GM10248 (cell line): Measurements from ENCODE around the gene LRRC26.

Experiments
- CTCF ChIA-PET: fragments of 300-600 bp; sonication (Branson Sonifier 250); formaldehyde crosslinking; extraction: SDS; loops from one replicate; lab custom pipeline; 2021; ENCODE audit warnings: antibody characterized with exemption; lab: Yijun Ruan, JAX
- POLR2A ChIA-PET: fragments of 350-650 bp; sonication (Branson Sonifier 250); formaldehyde crosslinking; extraction: SDS; loops from one replicate; lab custom pipeline; 2020; ENCODE audit warnings: antibody characterized with exemption; lab: Yijun Ruan, JAX
- DNase-seq: peaks from one replicate; pipeline ENCODE4 v3.0.0; 2012; ENCODE audit errors: extremely low spot score
- TF ChIP-seq, protein P1 (sequence below): IDR thresholded peaks from 2 replicates; pipeline ENCODE4 v1.5.1; 2012; ENCODE audit warnings: mild to moderate bottlenecking, low read depth; ENCODE audit errors: extremely low read depth, missing control alignments, control extremely low read depth

LRRC26 gene

DNA sequence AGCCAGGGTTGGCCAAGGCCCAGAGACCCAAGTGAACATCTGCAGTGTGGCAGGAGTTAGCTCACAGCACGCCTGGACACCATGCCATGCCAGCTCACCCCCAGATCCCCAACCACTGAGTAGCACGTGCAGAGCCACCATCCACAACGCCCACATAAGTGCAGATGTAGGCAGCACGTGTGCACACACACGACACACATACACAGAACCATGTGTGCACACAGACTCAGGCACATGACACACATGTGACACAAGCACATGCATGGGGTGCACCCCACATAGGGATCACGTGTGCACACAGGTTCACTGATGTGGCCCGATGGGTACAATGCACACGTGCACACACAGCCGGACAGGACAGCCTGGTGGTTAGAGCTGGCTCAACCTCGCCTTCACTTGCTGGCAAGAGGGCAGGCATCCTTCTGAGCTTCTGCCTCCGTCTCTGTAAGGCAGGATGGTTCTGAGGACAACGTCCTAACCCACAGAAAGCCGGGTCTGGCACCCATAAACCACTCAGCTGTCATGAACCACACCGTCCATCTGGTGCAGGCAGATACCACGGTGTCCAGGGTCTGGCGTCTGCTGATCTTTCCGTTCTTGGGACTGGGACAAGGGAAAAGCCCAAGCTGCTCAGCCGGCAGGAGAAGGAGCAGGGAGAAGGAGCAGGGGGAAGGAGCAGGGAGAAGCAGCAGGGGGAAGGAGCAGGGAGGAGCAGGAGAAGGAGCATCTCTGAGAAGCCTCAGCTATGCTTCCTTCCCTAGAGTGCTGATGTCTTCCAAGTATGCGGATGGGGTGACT is 12.0 kb downstream of the LRRC26 start:
- TF ChIP-seq, protein P1, sequence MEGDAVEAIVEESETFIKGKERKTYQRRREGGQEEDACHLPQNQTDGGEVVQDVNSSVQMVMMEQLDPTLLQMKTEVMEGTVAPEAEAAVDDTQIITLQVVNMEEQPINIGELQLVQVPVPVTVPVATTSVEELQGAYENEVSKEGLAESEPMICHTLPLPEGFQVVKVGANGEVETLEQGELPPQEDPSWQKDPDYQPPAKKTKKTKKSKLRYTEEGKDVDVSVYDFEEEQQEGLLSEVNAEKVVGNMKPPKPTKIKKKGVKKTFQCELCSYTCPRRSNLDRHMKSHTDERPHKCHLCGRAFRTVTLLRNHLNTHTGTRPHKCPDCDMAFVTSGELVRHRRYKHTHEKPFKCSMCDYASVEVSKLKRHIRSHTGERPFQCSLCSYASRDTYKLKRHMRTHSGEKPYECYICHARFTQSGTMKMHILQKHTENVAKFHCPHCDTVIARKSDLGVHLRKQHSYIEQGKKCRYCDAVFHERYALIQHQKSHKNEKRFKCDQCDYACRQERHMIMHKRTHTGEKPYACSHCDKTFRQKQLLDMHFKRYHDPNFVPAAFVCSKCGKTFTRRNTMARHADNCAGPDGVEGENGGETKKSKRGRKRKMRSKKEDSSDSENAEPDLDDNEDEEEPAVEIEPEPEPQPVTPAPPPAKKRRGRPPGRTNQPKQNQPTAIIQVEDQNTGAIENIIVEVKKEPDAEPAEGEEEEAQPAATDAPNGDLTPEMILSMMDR = no peak
- ChIA-PET CTCF (interaction anchor here (0.9 to 2.2 kb wide), 9 partner anchors 9 to 129 kb away, joined by 3 to 7 read pairs (median 3); partner anchors contain the start of genes ABCA2, ANAPC2, RNF224 and SSNA1), POLR2A (no interaction called here)
- DNase-seq = no peak

DNA sequence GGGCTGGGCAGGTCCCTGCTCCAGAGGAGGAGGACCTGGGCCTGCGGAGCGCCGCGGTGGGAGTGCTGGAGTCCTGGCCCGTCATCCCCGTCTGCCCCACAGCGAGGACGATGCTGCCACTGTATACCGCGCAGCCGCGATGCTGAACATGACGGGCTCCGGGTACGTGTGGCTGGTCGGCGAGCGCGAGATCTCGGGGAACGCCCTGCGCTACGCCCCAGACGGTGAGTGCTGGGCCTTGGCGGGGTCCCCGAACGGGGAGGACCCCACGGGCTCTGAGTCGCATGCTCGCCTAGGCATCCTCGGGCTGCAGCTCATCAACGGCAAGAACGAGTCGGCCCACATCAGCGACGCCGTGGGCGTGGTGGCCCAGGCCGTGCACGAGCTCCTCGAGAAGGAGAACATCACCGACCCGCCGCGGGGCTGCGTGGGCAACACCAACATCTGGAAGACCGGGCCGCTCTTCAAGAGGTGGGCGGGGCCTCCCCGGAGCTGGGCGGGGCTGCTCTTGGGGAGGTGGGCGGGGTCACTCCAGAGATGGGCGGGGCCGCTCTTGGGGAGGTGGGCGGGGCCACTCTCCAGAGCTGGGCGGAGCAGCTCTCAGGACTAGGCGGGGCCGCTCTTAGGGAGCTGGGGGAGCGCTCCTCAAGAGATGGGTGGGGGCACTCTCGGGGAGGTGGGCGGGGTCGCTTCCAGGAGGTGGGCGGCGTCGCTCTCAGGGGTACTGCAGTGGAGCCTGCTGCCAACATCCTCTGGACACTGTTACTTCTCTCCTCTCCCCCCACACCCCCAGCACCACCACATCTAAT is 13.1 kb downstream of the LRRC26 start:
- TF ChIP-seq, protein P1 = no peak
- CTCF ChIA-PET = interaction anchor here (0.6 to 2.2 kb wide), 10 partner anchors 10 to 128 kb away, joined by 3 to 7 read pairs (median 3); partner anchors contain the start of genes ABCA2, ANAPC2, GRIN1 and RNF224
- peak; percentile 83 for DNase-seq
- POLR2A ChIA-PET = interaction anchor here (1.2 kb wide), 1 partner anchor 84 kb away, joined by 5 read pairs; the partner anchor contains the start of gene TUBB4B

DNA sequence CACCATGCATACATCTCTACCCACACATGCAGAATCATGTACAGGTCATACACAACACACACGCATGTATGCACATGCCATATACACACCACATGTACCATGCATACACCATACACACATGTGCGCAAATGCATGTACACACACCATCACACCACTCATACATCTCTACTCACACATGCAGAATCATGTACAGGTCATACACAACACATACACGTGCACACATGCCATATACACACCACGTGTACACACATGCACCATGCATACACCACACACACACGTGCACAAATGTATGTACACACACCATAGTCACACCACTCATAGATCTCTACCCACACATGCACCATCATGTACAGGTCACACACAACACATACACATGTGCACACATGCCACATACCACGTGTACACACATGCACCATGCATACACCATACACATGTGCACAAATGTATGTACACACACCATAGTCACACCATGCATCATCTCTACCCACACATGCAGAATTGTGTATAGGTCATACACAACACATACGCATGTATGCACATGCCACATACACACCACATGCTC is 16.9 kb downstream of the LRRC26 start:
- POLR2A ChIA-PET = no interaction called here
- CTCF ChIA-PET = no interaction called here
- TF ChIP-seq, protein P1 = no peak

DNA sequence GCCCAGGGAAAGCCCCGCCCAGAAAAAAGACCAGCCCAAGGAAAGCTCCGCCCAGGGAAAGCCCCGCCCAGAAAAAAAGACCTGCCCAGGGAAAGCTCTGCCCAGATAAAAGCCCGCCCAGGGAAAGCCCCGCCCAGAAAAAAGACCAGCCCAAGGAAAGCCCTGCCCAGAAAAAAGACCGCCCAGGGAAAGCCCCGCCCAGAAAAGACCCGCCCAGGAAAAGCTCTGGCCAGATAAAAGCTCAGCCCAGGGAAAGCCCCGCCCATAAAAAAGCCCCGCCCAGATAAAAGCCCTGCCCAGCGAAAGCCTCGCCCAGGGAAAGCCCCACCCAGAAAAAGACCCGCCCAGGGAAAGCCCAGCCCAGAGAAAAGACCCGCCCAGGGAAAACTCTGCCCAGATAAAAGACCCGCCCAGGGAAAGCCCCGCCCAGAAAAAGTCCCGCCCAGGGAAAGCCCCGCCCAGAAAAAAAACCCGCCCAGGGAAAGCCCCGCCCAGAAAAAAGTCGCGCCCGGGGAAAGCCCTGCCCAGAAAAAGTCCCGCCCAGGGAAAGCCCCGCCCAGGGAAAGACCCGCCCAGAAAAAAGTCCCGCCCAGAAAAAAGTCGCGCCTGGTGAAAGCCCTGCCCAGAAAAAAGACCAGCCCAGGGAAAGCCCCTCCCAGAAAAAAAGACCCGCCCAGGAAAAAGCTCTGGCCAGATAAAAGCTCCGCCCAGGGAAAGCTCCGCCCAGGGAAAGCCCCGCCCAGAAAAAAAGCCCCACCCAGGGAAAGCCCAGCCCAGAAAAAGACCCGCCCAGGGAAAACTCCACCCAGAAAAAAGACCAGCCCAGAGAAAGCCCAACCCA is 19.0 kb downstream of the LRRC26 start:
- ChIA-PET CTCF (interaction anchor here (0.7 to 1.9 kb wide), 10 partner anchors 22 to 122 kb away, joined by 3 to 12 read pairs (median 4); partner anchors contain the start of genes ANAPC2 and SSNA1), POLR2A (interaction anchor here (0.5 to 2.2 kb wide), 17 partner anchors 11 to 741 kb away, joined by 3 to 24 read pairs (median 5); partner anchors contain the start of genes MAN1B1, PAXX, TOR4A and TPRN)
- TF ChIP-seq, protein P1 = no peak
- peak; percentile 89 for DNase-seq

More for the DNA sequence above, 16.9 kb downstream of the LRRC26 start:
- no peak for DNase-seq

DNA sequence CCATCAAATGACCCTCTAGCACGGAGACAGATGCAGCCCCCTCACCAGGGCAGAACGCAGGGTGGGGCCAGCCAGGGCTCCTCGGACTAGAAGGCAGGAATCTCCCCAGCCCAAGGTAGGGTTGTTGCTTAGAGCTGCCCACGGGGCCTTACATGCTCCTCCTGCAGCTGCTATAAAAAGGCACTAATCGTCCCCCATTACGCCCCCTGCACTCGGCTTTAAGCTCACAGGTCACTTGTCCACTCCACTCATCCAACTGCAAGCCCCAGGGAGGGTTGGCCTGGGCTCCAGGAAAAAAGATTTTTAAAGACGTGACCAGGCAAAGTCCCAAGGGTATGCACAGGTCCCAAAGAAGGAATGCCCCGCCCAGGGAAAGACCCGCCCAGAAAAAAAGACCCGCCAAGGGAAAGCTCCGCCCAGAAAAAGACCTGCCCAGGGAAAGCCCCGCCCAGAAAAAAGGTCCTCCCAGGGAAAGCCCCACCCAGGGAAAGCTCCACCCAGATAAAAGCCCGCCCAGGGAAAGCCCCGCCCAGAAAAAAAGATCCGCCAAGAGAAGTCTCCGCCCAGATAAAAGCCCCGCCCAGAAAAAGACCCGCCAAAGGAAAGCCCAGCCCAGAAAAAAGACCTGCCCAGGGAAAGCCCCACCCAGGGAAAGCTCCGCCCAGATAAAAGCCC is 19.8 kb downstream of the LRRC26 start:
- DNase-seq = peak; percentile 89
- CTCF ChIA-PET = interaction anchor here (0.8 to 1.9 kb wide), 10 partner anchors 10 to 121 kb away, joined by 3 to 12 read pairs (median 4); partner anchors contain the start of genes ANAPC2, NPDC1 and SSNA1
- POLR2A ChIA-PET = interaction anchor here (0.6 to 2.2 kb wide), 11 partner anchors 10 to 158 kb away, joined by 3 to 24 read pairs (median 5); partner anchors contain the start of genes PAXX, TOR4A, TPRN and TUBB4B
- TF ChIP-seq, protein P1 = no peak
